HEK293 (cell line): ENCODE data around the gene PSRC1.

Experiments
- CTCF ChIA-PET: fragments of 350-600 bp; formaldehyde crosslinking; extraction: SDS; loops from one replicate; lab custom pipeline; 2021; ENCODE audit warnings: antibody characterized with exemption; lab: Yijun Ruan, JAX
- POLR2A ChIA-PET: fragments of 300-600 bp; formaldehyde crosslinking; extraction: SDS; loops from one replicate; lab custom pipeline; 2020; ENCODE audit warnings: antibody characterized with exemption, inconsistent platforms; lab: Yijun Ruan, JAX
- H3K27ac ChIP-seq: fragments of 200-500 bp; sonication (Bioruptor generic); 2 replicates; pipeline ENCODE4 v1.5.1; 2014; ENCODE audit warnings: low read depth, low read length, control low read depth, inconsistent platforms; ENCODE audit errors: extremely low read depth
- H3K36me3 ChIP-seq, 2 experiments: fragments of 200-500 bp in 1 of 2; sonication (Bioruptor generic) in 1 of 2; 1 replicate in 1 of 2; 2 replicates in 1 of 2; pipeline ENCODE4 v1.5.1; 2014 to 2017; ENCODE audit warnings: inconsistent platforms in 2 of 2, low read length in 2 of 2; ENCODE audit not compliant: control insufficient read depth in 2 of 2, insufficient read depth in 1 of 2
- H3K4me1 ChIP-seq: fragments of 200-500 bp; sonication (Bioruptor generic); 2 replicates; pipeline ENCODE4 v1.5.1; 2014; ENCODE audit warnings: mild to moderate bottlenecking, low read length, inconsistent platforms; ENCODE audit not compliant: control insufficient read depth, insufficient read depth
- H3K4me3 ChIP-seq: 2 replicates; pipeline ENCODE4 v1.5.1; 2011; ENCODE audit warnings: low read depth, mild to moderate bottlenecking, control low read depth, low read length, moderate library complexity
- H3K9me3 ChIP-seq: fragments of 200-500 bp; sonication (Bioruptor generic); 2 replicates; pipeline ENCODE4 v1.5.1; 2014; ENCODE audit warnings: low read depth, low read length, inconsistent platforms; ENCODE audit not compliant: control insufficient read depth, insufficient read depth
- GFI1B ChIP-seq: fragments of 450-650 bp; formaldehyde crosslinking; IDR thresholded peaks from 2 replicates; pipeline ENCODE4 v1.5.1; 2016; ENCODE audit warnings: missing biosample characterization, missing genetic modification characterization
- KLF10 ChIP-seq: fragments of 450-650 bp; IDR thresholded peaks from 2 replicates; pipeline ENCODE4 v1.5.1; 2018; ENCODE audit warnings: missing biosample characterization, mild to moderate bottlenecking, missing genetic modification characterization
- RBAK ChIP-seq: fragments of 450-650 bp; formaldehyde crosslinking; IDR thresholded peaks from 2 replicates; pipeline ENCODE4 v1.5.1; 2016; ENCODE audit warnings: missing biosample characterization, missing genetic modification characterization
- ZNF138 ChIP-seq: fragments of 450-650 bp; formaldehyde crosslinking; IDR thresholded peaks from 2 replicates; pipeline ENCODE4 v1.5.1; 2016; ENCODE audit warnings: missing biosample characterization, missing genetic modification characterization, borderline replicate concordance
- ZNF239 ChIP-seq: fragments of 450-650 bp; formaldehyde crosslinking; IDR thresholded peaks from 2 replicates; pipeline ENCODE4 v1.5.1; 2016; ENCODE audit warnings: missing biosample characterization, missing genetic modification characterization
- ZNF266 ChIP-seq: fragments of 450-650 bp; formaldehyde crosslinking; IDR thresholded peaks from 2 replicates; pipeline ENCODE4 v1.5.1; 2016; ENCODE audit warnings: missing biosample characterization, missing genetic modification characterization, low read depth
- ZNF274 ChIP-seq, 2 experiments: fragments of 200-500 bp in 1 of 2; fragments of 450-650 bp in 1 of 2; sonication (Bioruptor generic) in 1 of 2; formaldehyde crosslinking in 1 of 2; IDR thresholded peaks; 2 replicates each; pipeline versions ENCODE4 v1.5.1 to v1.6.1; 2014 to 2016; ENCODE audit warnings: borderline replicate concordance in 1 of 2, inconsistent platforms in 1 of 2, low read length in 1 of 2, missing biosample characterization in 1 of 2, missing genetic modification characterization in 1 of 2
- ZNF423 ChIP-seq: fragments of 450-650 bp; formaldehyde crosslinking; IDR thresholded peaks from 2 replicates; pipeline ENCODE4 v1.5.1; 2016; ENCODE audit warnings: missing biosample characterization, missing genetic modification characterization
- ZNF529 ChIP-seq: fragments of 450-650 bp; formaldehyde crosslinking; IDR thresholded peaks from 2 replicates; pipeline ENCODE4 v1.5.1; 2017; ENCODE audit warnings: missing genetic modification characterization, missing biosample characterization; ENCODE audit not compliant: insufficient replicate concordance
- ZNF555 ChIP-seq: fragments of 450-650 bp; formaldehyde crosslinking; conservative IDR thresholded peaks from 2 replicates; pipeline ENCODE4 v1.5.1; 2017; ENCODE audit warnings: missing biosample characterization, mild to moderate bottlenecking, missing genetic modification characterization, inconsistent platforms
- ZNF600 ChIP-seq: fragments of 450-650 bp; formaldehyde crosslinking; IDR thresholded peaks from 2 replicates; pipeline ENCODE4 v1.5.1; 2016; ENCODE audit warnings: missing biosample characterization, missing genetic modification characterization
- ZNF626 ChIP-seq: fragments of 450-650 bp; sonication (Bioruptor Pico); formaldehyde crosslinking; IDR thresholded peaks from 2 replicates; pipeline ENCODE4 v1.5.1; 2018; ENCODE audit warnings: missing biosample characterization, missing genetic modification characterization, inconsistent platforms
- ZNF658 ChIP-seq: fragments of 450-650 bp; formaldehyde crosslinking; IDR thresholded peaks from 2 replicates; pipeline ENCODE4; 2016; ENCODE audit warnings: missing biosample characterization, missing genetic modification characterization
- ZNF792 ChIP-seq: fragments of 450-650 bp; formaldehyde crosslinking; IDR thresholded peaks from 2 replicates; pipeline ENCODE4 v1.5.1; 2016; ENCODE audit warnings: missing biosample characterization, missing genetic modification characterization
- ZNF843 ChIP-seq: fragments of 450-650 bp; formaldehyde crosslinking; IDR thresholded peaks from 2 replicates; pipeline ENCODE4 v1.5.1; 2016; ENCODE audit warnings: missing biosample characterization, missing genetic modification characterization
- TF ChIP-seq, protein P1 (sequence below): fragments of 450-650 bp; formaldehyde crosslinking; IDR thresholded peaks from 2 replicates; pipeline ENCODE4 v1.5.1; 2016; ENCODE audit warnings: missing biosample characterization, missing genetic modification characterization
- TF ChIP-seq, protein P2 (sequence below): fragments of 450-650 bp; formaldehyde crosslinking; IDR thresholded peaks from 2 replicates; pipeline ENCODE4 v1.5.1; 2016; ENCODE audit warnings: missing biosample characterization, missing genetic modification characterization, low read depth
- TF ChIP-seq, protein P3 (sequence below): fragments of 450-650 bp; formaldehyde crosslinking; IDR thresholded peaks from 2 replicates; pipeline ENCODE4 v1.5.1; 2016; ENCODE audit warnings: missing biosample characterization, missing genetic modification characterization
- TF ChIP-seq, protein P4 (sequence below): fragments of 450-650 bp; formaldehyde crosslinking; IDR thresholded peaks from 2 replicates; pipeline ENCODE4 v1.5.1; 2016; ENCODE audit warnings: missing biosample characterization, missing genetic modification characterization
- TF ChIP-seq, protein P5 (sequence below): fragments of 450-650 bp; formaldehyde crosslinking; IDR thresholded peaks from 2 replicates; pipeline ENCODE4 v1.5.1; 2016; ENCODE audit warnings: missing biosample characterization, missing genetic modification characterization

PSRC1 gene

DNA sequence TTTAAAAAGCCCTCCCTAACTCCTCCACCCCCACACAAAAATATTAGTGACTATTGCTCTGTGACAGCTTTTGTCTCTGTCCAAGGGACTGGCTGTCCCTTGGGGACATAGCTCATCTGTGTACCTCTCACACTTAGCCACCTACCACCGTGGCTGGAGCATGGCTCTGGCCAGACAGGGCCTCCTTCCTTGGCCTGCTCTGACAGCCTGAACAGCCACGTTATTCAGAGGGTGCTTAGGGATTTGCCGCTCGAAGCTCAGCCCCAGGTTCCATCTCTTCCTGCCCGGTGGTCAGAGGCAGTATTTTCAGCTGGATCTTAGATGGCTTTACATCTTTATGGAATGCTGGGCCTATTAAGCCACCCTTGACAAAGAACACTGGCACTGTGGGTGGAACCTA, 39.7 kb downstream of the PSRC1 start (continued):
- TF ChIP-seq GFI1B (tag by site-specific recombination) (no peak), ZNF138 (tag by site-specific recombination) (no peak)

DNA sequence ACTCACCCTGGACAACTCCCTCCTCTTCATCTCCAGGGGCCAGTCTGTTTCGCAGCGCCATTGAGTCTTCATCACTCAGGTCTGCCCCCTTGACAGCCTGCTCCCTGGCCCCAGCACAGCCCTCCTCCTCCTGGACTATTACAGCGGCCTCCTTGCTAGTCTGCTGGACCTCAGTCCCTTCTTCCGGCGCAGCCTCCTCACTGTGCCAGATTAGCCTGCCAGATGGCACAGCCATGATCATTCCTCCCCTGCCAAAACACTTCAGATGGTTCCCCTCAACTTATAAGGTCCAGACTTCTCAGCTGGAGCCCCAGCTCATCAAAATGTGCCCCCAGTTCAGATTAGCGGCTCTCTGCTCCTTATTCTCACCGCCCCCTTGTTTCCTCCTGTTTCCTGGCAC, 40.6 kb downstream of the PSRC1 start:
- Histone ChIP-seq H3K4me1 (no peaks in the 10 kb centered on the region), H3K4me3 (no peak overlapping the region), H3K9me3 (no peaks in the 10 kb centered on the region), H3K27ac (no peak overlapping the region), H3K36me3 (peaks cover 0 to 28% of the 10 kb centered on the region in 2 experiments; a peak in 1 of 3 replicates)
- TF ChIP-seq ZNF843 (tag by site-specific recombination) (no peak), ZNF274 (IDR thresholded peaks at IDR 0.05; ENCODE audit: low read length) (no peak), ZNF274 (tag by site-specific recombination; IDR thresholded peaks at IDR 0.05; ENCODE audit: borderline replicate concordance) (no peak), ZNF423 (tag by site-specific recombination) (no peak), KLF10 (no peak), ZNF600 (tag by site-specific recombination) (peak; percentile 25; the same call in 1 of the 2 replicates), ZNF555 (tag by site-specific recombination) (no peak), ZNF266 (tag by site-specific recombination) (no peak)
- TF ChIP-seq, protein P1, sequence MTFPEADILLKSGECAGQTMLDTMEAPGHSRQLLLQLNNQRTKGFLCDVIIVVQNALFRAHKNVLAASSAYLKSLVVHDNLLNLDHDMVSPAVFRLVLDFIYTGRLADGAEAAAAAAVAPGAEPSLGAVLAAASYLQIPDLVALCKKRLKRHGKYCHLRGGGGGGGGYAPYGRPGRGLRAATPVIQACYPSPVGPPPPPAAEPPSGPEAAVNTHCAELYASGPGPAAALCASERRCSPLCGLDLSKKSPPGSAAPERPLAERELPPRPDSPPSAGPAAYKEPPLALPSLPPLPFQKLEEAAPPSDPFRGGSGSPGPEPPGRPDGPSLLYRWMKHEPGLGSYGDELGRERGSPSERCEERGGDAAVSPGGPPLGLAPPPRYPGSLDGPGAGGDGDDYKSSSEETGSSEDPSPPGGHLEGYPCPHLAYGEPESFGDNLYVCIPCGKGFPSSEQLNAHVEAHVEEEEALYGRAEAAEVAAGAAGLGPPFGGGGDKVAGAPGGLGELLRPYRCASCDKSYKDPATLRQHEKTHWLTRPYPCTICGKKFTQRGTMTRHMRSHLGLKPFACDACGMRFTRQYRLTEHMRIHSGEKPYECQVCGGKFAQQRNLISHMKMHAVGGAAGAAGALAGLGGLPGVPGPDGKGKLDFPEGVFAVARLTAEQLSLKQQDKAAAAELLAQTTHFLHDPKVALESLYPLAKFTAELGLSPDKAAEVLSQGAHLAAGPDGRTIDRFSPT (tag by site-specific recombination) = no peak
- TF ChIP-seq, protein P2, sequence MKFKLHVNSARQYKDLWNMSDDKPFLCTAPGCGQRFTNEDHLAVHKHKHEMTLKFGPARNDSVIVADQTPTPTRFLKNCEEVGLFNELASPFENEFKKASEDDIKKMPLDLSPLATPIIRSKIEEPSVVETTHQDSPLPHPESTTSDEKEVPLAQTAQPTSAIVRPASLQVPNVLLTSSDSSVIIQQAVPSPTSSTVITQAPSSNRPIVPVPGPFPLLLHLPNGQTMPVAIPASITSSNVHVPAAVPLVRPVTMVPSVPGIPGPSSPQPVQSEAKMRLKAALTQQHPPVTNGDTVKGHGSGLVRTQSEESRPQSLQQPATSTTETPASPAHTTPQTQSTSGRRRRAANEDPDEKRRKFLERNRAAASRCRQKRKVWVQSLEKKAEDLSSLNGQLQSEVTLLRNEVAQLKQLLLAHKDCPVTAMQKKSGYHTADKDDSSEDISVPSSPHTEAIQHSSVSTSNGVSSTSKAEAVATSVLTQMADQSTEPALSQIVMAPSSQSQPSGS (tag by site-specific recombination) = no peak
- ChIA-PET CTCF (no interaction called here), POLR2A (no interaction called here)

DNA sequence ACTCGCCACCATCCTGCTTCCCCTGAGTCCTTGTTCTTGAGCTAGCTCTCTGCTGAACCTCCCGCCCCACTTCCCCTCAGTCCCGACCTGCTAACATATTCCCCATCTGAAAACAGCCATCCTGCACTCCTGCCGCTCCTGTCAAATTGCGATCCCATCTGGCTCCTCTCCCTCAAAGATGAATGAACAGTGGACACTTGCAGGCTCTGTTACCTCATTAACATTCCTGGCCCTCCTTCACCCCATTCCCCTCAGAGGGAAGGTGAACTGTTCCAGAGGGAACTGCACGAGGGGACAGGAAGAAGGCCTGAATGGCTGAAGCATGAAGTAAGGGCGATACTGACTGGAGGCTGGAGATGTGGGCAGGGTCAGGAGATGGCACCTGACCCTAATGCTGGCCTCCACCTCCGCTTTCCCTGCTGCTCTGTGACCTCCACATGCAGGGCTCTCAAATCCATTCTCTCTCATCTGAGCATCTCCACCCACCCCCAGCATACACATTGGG, 41.1 kb downstream of the PSRC1 start:
- Histone ChIP-seq H3K4me1 (no peaks in the 10 kb centered on the region), H3K4me3 (no peak overlapping the region), H3K36me3 (peaks cover 0 to 33% of the 10 kb centered on the region in 2 experiments; a peak in 1 of 3 replicates), H3K27ac (no peak overlapping the region), H3K9me3 (no peaks in the 10 kb centered on the region)
- CTCF ChIA-PET = interaction anchor here (0.6 to 2.0 kb wide), 4 partner anchors 12 to 398 kb away, joined by 3 to 4 read pairs (median 4); no protein-coding TSS in a partner anchor
- POLR2A ChIA-PET = interaction anchor here (0.7 kb wide), 1 partner anchor 134 kb away, joined by 4 read pairs; no protein-coding TSS in a partner anchor
- no peak for TF ChIP-seq RBAK
- TF ChIP-seq, protein P3, sequence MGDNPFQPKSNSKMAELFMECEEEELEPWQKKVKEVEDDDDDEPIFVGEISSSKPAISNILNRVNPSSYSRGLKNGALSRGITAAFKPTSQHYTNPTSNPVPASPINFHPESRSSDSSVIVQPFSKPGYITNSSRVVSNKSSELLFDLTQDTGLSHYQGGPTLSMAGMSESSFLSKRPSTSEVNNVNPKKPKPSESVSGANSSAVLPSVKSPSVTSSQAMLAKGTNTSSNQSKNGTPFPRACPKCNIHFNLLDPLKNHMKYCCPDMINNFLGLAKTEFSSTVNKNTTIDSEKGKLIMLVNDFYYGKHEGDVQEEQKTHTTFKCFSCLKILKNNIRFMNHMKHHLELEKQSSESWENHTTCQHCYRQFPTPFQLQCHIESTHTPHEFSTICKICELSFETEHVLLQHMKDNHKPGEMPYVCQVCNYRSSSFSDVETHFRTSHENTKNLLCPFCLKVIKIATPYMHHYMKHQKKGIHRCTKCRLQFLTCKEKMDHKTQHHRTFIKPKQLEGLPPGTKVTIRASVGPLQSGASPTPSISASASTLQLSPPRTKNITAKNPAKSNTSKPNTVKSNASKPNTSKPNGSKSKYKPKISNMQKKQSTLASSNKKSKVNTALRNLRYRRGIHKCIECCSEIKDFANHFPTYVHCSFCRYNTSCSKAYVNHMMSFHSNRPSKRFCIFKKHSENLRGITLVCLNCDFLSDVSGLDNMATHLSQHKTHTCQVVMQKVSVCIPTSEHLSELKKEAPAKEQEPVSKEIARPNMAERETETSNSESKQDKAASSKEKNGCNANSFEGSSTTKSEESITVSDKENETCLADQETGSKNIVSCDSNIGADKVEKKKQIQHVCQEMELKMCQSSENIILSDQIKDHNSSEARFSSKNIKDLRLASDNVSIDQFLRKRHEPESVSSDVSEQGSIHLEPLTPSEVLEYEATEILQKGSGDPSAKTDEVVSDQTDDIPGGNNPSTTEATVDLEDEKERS (tag by site-specific recombination) = no peak
- TF ChIP-seq ZNF239 (tag by site-specific recombination) = no peak
- TF ChIP-seq, protein P4, sequence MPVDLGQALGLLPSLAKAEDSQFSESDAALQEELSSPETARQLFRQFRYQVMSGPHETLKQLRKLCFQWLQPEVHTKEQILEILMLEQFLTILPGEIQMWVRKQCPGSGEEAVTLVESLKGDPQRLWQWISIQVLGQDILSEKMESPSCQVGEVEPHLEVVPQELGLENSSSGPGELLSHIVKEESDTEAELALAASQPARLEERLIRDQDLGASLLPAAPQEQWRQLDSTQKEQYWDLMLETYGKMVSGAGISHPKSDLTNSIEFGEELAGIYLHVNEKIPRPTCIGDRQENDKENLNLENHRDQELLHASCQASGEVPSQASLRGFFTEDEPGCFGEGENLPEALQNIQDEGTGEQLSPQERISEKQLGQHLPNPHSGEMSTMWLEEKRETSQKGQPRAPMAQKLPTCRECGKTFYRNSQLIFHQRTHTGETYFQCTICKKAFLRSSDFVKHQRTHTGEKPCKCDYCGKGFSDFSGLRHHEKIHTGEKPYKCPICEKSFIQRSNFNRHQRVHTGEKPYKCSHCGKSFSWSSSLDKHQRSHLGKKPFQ (tag by site-specific recombination) = no peak
- TF ChIP-seq ZNF658 (tag by site-specific recombination) = no peak
- TF ChIP-seq, protein P5, sequence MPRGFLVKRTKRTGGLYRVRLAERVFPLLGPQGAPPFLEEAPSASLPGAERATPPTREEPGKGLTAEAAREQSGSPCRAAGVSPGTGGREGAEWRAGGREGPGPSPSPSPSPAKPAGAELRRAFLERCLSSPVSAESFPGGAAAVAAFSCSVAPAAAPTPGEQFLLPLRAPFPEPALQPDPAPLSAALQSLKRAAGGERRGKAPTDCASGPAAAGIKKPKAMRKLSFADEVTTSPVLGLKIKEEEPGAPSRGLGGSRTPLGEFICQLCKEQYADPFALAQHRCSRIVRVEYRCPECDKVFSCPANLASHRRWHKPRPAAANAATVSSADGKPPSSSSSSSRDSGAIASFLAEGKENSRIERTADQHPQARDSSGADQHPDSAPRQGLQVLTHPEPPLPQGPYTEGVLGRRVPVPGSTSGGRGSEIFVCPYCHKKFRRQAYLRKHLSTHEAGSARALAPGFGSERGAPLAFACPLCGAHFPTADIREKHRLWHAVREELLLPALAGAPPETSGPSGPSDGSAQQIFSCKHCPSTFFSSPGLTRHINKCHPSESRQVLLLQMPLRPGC (tag by site-specific recombination) = no peak
- TF ChIP-seq ZNF626 (tag by site-specific recombination) = no peak
- no peak for TF ChIP-seq ZNF792 (tag by site-specific recombination)
- TF ChIP-seq ZNF529 (tag by site-specific recombination) = no peak
